DMS79 (cell line): ENCODE data around the gene PPP2R2B.
"Not testable (repeated sequence)": the region's sequence is repeated elsewhere in the genome, so short reads cannot be mapped to it uniquely, and the experiment has no call there.

Experiments used
- DNase-seq: peaks from one replicate; lab custom pipeline; 2025; lab: John Stamatoyannopoulos, UW

Gene PPP2R2B

DNA sequence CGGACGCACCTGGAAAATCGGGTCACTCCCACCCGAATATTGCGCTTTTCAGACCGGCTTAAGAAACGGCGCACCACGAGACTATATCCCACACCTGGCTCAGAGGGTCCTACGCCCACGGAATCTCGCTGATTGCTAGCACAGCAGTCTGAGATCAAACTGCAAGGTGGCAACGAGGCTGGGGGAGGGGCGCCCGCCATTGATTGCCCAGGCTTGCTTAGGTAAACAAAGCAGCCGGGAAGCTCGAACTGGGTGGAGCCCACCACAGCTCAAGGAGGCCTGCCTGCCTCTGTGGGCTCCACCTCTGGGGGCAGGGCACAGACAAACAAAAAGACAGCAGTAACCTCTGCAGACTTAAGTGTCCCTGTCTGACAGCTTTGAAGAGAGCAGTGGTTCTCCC, 268.8 kb downstream of the PPP2R2B start:
- not testable (repeated sequence) for DNase-seq

DNA sequence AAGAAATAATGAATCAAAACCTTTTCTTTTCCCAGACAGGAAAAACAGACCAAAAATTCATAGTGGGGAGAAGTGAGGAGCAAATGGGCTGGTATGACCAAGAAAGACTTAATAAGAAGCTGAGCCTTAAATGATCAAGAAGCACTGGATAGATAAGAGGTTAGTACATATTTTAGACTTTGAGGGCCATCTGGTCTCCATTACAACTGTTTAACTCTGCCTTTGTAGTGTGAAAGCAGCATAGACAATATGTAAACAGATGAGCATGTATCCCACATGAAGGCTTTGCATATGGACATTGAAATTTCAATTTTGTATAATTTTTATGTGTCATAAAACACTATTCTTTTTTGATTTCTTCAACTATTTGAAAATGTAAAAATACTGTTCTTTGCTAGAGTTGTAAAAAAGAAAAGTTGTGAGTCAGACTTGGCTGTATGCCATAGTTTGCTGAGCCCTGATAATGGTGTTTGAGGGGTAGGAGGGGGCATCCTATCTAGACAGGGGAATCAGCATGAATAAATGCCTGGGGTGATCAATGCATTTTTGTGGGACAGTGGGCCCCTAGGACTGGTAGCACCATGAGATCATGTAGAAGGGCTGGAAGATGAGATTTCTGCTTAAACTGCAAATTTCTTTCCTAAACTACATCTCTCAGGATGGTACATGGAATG, 270.8 kb downstream of the PPP2R2B start:
- DNase-seq = no peak

GRCh38 chr5:146606893-146607292, 271.7 kb downstream of the PPP2R2B start:
- no peak for DNase-seq

DNA sequence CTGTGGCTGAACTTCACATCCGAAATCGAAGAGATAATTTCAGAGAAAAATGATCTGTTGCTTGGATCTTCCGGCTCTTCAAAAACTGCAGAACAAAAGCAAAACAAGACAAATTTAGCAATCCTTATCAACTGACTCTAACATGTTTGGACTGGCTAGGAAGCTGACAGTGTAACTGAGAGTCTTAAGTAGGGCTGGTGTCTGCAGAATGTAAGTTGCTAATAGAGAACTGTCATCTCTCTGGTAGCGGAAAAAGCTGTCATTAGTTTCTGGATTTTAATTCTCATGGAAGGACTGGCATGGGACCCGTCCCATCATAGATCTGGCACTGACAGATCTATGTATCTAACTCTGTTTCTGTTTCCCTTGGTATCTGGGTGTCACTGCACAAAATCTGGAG, 278.2 kb downstream of the PPP2R2B start:
- DNase-seq = no peak

DNA sequence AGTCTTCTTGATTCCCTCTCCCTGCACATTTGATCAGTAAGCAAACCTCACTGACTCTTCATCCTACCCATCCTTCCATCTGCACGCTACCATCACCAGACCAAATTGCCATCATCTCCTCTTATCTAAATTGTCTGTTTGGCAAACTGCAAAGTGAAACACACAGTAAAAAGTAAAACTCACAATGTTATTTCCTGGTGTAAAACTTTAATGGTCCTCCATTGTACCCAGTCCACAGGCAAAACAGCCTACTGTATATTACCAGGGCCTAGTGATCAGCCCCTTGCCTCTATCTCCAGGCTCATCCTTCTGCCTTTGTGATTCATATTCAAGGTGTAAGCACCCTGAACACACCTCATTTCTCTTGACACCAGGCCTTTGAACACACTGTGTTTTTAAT, 279.3 kb downstream of the PPP2R2B start:
- DNase-seq = no peak

GRCh38 chr5:146595088-146595487, 283.5 kb downstream of the PPP2R2B start:
- DNase-seq = no peak

DNA sequence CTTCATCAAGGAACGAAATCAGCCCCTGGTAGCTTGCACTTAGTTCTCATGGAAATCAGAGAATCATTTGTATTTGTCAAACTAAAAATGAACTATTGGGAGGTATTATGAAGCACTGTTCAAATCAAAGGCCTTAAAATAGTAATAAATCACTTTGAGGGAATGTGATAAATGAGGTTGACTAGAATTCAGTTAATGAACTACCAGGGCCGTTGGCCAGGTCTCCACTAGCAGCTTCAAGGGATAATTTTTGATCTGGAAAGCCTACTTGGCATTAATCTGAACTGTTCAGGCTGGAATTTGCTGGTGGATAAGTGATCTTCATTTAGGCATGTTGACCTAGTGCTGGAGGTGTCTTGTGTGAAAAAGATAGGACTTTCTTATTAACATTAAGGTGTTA, 286.2 kb downstream of the PPP2R2B start:
- DNase-seq = no peak

- DNase-seq = no peak
These were observed 289.6 kb downstream of the PPP2R2B start for GRCh38 chr5:146589028-146589345.

DNA sequence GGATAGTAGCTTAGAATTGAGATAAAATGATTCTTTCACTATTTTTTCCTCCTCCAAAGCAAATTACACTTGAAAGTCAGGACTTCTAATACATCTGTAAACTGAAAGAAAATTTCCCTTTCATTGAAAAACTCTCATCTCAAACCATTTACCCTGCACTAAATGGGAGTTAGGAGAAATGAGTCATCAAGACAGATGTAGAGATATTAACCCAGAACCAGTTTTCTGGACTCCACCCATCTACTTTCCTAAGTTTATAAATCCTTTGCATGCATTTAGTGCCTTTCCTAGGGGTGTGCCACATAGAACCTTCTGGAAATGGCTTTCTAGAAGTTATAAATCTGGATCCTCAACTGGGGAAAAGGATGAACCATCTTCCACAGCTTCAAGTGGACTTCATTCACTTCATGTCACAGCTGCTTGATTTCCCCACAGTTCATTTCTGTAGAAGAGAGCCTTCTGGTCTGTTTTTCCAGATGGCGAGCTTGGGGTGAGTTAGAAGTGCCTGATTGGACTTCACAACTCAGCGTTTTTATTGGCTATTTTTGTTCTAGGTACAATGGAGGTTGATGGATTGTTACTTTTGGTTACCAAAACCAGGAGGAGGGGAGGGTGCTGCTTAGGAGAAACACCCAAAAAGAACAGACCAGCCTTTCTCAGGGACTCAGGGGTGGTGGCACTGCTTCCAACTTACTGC, 290.1 kb downstream of the PPP2R2B start:
- DNase-seq = no peak

GRCh38 chr5:146586752-146587151, 291.8 kb downstream of the PPP2R2B start:
- DNase-seq = no peak

GRCh38 chr5:146584750-146585149, 293.8 kb downstream of the PPP2R2B start:
- no peak for DNase-seq

GRCh38 chr5:146582051-146582596, 296.4 kb downstream of the PPP2R2B start:
- DNase-seq = no peak

DNA sequence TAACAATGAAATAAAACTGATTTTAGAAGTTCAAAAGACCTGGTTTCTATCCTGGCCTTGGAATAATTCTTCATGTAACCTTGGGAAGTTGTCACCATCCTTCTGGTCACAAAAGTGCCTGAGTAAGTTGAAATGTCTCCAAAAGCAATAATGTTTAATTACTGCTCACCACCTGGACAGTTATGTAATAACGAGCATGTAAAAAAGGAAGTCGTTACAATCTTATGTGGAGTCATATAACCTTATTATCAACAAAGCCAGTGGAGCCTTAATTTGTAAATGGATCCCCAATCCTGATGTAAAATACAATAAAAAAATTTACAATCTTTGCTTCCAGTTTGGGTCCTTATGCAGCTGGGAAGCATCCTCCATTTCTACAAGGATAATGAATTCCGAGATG, 298.3 kb downstream of the PPP2R2B start:
- no peak for DNase-seq

GRCh38 chr5:146574713-146575112, 303.8 kb downstream of the PPP2R2B start:
- DNase-seq = no peak

GRCh38 chr5:146568161-146568560, 310.4 kb downstream of the PPP2R2B start:
- no peak for DNase-seq

GRCh38 chr5:146565764-146566367, 312.7 kb downstream of the PPP2R2B start:
- no peak for DNase-seq

- no peak for DNase-seq
These were observed 314.4 kb downstream of the PPP2R2B start for GRCh38 chr5:146564007-146564762.

GRCh38 chr5:146562461-146562860, 316.1 kb downstream of the PPP2R2B start:
- no peak for DNase-seq

DNA sequence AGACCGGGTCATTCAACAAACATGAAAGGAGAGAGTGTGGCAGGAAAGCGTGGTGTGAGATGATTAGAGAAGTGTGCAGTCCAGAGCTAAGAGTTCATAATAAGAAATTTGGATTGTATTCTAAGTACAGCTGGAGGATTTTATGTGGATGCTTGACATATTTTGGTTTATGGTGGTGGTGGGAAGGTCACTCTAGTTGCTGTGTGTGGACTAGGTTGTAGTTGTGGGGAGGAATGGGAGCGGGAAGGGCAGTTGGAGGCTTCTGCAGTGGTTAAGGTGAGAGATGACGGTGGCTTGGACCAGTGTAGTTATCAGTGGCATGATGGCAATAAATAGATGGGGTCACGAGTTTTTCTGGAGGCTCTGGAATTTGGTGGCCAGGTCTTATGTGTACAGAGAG, 316.8 kb downstream of the PPP2R2B start:
- DNase-seq = no peak

DNA sequence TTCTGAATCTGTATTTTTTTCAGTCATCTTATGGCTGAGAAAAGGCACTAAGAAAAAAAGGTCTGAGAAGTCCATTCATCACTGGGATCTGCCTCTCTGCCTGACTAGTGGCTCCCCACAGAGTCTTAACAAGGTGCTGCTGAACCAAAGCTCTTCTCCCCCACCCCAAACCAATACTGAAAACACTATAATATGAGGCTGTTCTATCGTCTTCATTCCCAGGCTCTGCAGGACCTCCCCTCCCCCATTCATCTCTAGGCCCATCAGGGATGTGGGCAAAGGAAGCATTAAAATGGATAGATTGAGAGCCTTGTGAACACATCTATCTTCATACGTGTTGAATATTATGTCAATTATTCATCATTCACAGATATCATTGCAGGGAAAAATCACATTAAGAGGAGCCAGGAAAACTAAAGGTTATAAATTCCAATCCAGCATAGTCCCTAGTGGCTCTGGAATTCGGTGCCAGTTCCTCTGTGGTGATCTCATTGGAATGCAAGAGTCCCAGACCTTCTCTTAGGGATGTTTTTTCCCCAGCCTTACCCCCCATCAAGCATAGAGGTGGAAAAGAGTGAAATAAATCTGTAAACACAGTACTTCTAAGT, 318.2 kb downstream of the PPP2R2B start:
- no peak for DNase-seq

- not testable (repeated sequence) for DNase-seq
These were observed 321.7 kb downstream of the PPP2R2B start for GRCh38 chr5:146556884-146557283.

DNA sequence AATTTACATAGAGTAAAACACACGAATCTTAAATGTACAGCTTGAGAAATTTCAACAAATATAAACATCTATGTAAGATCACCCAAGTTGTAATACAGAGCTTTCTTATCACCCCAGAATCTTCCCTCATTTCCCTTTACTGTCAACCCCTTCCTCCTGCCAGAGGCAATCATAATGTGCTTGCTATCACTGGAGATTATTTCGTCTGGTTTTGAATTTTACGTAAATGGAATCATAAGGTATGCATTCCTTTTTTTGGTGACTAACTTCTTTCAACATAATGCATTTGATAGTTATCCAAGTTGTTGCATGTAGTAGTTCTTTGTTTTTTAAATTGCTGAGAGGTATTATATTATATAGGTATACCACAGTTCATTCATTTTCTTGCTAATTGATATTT, 325.1 kb downstream of the PPP2R2B start:
- DNase-seq = no peak
